Kidney glomerular epithelial cell (primary cell): ENCODE data around the gene LILRB1.
A peak's percentile ranks its signal among the peaks of the same experiment; 100 is the strongest.
"Not testable (repeated sequence)": the region's sequence is repeated elsewhere in the genome, so short reads cannot be mapped to it uniquely, and the experiment has no call there.

Source experiments
- DNase-seq: peaks from one replicate; lab custom pipeline; 2025; lab: John Stamatoyannopoulos, UW

LILRB1 gene

DNA sequence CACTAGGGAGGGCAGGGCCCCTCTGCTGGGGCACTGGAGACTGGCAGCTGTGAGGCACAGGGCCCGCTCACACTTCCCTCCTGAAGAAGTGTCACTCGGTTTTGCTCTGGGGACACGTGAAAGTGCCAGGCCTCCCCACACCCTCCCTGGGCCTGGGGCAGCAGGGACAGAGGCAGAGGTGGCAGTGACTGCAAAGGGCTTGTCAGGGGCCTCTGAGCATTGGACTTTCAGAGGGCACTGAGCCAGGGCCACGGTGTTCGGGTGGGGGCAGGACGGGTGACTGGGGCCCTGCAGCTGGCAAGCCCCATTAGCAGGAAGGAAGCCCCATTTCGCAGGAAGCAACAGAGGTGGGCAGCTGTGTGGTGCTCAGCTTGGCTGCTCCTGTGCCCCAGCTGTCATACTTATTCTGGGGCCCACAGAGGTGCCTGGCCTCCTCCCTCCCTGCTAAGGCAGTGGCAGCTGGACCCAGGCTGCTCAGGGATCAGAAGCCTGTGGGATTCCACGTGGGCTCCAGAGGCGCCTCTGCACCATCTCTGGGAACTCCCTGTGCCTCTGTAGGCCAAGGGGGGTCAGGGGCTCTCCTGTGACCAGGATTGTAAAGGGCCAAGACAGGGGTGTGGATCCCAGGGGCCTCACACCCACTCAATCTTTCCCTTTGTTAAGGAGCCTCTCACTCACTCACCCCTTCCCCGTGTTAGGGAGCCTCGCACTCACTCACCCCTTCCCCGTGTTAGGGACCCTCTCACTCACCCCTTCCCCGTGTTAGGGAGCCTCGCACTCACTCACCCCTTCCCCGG, 5.2 kb upstream of the LILRB1 start:
- not testable (repeated sequence) for DNase-seq

DNA sequence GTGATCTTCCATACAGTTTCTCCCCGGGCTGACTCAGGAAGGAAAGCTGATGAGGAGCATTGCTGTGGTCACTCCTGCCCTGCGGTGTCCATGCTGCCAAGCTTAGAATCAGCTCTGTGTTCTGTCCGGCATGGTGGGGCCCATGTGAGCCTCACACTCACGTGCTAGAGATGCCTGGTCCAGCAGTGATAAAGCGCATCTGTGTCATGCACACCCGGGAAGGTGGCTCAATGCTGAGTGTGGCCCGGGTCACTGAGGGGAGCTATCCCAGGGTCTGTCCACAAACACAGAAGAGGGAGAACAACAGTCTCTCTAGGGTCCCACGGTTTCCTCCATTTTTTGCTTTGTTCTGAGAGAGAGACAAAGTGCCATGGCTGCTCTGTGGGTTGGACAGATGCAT, 3.5 kb upstream of the LILRB1 start:
- no peak for DNase-seq

DNA sequence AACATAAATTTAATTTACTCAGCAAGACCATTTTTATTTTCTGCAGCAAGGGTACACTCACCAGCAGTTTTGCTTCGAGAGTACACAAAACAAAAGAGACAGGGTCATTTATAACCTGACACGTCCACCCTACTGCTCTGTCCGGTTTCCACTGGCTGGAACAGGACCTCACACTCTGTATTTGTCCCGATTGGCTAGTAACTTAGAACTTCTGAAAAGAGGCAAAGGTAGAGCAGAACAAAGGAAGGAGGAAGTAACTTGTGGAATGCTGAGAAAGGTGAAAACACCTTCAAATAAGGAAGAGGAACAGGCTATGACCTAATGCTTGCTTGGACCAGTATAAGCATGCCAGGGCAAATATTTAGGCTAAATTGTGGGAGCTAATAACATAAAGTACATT, 2.4 kb upstream of the LILRB1 start:
- not testable (repeated sequence) for DNase-seq

DNA sequence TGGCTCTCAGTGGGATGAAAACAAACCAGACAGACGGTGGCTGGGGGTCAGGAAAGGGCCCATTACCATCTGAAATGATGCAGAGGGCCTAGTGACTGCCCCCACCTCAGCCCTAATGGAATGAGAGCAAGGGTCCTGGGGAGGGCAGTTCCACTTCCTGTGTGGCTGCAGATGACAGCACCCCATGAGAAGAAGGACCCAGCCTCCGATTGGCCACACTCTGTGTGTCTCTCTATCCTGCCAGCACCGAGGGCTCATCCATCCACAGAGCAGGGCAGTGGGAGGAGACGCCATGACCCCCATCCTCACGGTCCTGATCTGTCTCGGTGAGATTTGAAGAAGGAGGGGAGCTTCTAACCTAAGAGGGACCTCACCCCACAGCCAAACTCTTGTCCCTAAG, 498 bp downstream of the LILRB1 start:
- DNase-seq: no peak

DNA sequence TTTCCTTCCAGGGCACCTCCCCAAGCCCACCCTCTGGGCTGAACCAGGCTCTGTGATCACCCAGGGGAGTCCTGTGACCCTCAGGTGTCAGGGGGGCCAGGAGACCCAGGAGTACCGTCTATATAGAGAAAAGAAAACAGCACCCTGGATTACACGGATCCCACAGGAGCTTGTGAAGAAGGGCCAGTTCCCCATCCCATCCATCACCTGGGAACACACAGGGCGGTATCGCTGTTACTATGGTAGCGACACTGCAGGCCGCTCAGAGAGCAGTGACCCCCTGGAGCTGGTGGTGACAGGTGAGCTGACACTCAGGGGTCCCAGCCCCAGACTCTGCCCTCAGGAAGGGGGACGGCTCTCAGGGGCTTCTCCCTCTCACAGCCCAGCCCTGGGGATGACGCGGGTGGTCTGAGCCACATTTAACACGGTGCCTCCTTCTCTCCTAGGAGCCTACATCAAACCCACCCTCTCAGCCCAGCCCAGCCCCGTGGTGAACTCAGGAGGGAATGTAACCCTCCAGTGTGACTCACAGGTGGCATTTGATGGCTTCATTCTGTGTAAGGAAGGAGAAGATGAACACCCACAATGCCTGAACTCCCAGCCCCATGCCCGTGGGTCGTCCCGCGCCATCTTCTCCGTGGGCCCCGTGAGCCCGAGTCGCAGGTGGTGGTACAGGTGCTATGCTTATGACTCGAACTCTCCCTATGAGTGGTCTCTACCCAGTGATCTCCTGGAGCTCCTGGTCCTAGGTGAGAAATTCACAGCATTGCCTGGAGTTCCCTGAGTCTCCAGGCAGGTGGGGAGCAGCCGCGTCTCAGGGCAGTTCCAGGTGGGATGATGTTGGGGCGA, 1.4 kb downstream of the LILRB1 start:
- not testable (repeated sequence) for DNase-seq

DNA sequence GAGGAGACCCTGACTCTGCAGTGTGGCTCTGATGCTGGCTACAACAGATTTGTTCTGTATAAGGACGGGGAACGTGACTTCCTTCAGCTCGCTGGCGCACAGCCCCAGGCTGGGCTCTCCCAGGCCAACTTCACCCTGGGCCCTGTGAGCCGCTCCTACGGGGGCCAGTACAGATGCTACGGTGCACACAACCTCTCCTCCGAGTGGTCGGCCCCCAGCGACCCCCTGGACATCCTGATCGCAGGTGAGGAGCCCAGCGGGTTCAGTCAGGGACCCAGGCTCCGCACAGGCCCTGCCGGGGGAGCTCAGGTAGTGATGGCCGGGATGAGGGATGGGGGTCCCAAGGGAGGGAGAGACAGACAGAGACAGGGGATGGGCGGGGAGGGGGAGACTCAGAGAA, 2.2 kb downstream of the LILRB1 start:
- DNase-seq: not testable (repeated sequence)

DNA sequence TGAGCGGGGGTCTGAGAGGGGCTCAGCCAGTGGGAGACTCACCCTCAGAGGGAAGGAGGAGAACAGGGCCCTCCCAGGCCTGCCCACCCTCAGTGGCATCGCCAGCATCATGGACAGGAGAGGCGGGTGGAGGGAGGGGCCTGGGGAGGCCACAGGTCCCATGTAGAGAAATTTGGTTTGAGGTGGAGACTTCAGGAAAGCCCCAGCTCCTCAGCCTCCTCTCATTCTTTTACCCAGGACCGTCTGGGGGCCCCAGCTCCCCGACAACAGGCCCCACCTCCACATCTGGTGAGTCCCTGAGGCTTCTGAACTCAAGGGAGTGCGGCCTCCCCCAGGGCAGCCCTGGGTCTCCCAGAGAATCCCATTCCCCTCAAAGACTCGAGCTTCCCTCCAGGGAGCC, 3.1 kb downstream of the LILRB1 start:
- no peak for DNase-seq

DNA sequence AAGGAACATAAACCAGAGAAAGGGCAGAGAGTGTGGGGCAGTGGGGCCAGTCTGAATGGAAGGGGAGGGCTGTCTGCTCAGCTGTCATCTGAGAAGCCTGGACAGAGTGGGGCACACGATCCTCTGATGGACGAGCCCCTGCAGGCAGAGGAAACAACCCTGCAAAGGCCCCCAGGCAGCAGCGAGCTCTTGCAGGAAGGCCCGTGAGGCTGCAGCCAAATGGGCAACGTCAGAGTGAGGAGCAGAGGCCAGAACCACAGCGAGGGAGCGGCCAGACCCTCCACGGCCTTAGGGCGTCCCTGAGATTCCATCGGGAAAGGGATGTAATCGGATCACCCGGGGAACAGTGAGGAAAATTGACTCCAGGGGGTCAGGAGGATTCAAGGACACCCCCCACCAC, 5.8 kb downstream of the LILRB1 start:
- DNase-seq: not testable (repeated sequence)

DNA sequence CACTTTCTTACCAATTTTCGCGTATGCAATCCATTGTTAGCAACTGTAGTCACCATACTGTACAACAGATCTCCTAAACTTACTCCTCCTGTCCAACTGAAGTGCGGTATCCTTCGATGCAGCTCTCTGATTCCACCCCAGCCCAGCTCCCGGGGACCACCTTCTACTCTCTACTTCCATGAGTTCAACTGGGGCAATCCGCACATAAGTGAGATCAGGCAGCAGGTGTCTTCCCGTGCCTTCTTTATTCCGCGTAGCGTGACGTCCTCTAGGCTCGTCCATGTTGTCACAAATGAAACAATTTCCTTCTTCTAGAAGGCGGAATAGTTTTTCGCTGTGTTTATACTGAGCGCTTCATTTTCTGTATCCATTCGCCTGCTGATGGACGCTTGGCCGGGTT, 8.4 kb downstream of the LILRB1 start:
- no peak for DNase-seq

DNA sequence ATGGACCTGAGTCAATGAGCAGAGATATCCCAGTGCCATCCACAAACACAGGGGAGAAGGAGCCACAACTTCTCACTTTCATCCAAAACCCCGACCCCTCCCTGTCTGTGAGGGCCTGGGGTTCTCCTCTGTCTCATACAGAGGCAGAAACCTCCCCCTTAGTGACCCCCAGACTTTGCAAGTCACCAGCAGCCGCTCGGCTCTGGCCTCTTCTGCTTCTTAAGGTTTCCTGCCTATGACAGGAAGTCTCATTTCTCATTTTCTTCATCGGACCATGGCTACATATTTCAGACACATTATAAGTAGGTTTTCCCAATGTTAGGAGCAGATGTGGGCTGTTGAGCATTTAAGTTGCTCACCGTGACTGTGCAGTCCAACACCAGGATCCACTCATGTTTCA, 12.7 kb downstream of the LILRB1 start:
- DNase-seq: not testable (repeated sequence)

DNA sequence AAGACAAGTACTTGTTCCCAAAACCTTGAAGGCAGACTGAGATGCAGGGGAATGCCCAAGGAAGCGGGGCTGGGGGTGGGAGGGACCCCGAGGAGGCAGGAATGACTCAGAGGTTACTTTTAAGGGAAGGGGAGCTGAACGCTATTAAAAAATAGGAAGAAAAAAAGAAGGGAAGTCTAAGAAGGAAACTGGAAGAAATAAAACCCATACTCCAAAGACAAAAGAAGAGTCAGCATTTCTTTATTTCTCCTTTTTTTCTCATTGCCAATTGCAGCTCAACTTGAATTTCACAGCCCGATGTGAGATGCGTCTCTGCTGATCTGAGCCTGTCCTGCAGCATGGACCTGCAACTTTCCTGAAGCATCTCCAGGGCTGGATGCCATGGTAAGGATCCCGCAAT, 13.3 kb downstream of the LILRB1 start:
- not testable (repeated sequence) for DNase-seq

DNA sequence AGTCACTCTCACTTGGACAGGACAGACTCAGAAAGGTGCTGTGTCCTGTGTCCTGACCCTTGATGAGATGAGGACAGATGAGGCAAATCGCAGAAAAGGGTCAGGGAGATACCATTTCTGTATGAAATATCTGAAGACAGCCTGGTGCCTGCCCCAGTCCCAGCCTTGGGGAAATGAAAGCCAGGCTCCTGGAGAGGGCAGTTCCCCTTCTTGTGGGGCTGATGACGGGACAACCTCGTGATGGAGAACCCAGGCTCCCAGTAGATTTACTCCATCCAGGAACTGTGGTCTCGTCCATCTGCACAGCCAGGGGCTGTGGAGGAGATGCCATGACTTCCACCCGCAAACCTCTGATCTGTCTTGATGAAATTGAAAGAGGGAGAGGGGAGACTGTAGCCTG, 13.8 kb downstream of the LILRB1 start:
- no peak for DNase-seq

DNA sequence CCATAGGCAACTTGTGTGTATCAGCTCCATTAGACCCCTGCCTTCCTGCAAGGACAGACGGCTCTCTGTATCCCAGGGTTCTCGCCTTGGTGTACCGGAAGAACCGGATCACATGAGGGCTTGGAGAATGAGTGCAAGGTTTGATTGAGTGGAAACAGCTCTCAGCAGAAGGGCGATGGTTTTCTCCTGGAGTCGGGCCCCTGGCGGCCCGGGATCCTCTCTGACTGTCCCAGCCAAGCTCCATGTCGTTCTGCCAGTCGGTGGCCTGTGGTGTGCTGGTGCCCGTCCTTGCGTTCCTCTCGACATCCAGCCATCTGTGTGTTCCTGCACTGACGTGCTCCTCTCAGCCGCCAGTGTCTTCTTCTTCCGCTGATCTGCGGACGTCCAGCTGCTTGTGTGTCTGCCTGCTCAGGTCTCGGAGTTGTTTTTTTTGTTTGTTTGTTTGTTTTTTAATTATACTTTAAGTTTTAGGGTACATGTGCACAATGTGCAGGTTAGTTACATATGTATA, 16.1 kb downstream of the LILRB1 start:
- DNase-seq: no peak

DNA sequence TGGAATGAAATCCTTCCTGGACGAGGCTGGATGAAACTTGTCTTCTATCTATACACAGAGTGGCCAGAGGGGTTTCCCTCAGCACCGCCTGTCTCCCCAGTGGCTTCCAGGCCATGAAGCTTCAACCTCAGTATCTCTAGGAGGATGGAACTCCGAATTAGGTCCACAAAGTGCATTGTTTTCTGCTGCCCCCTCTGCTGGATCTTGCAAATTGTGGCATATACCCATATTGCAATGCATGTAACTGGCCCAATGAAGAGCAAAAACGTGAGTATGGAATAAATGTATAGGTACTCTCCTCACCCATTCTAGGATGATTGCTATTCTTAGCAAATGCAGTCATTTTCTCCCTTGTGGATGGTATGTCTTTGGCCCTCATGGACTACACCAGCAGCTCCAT, 17.8 kb downstream of the LILRB1 start:
- DNase-seq: no peak

DNA sequence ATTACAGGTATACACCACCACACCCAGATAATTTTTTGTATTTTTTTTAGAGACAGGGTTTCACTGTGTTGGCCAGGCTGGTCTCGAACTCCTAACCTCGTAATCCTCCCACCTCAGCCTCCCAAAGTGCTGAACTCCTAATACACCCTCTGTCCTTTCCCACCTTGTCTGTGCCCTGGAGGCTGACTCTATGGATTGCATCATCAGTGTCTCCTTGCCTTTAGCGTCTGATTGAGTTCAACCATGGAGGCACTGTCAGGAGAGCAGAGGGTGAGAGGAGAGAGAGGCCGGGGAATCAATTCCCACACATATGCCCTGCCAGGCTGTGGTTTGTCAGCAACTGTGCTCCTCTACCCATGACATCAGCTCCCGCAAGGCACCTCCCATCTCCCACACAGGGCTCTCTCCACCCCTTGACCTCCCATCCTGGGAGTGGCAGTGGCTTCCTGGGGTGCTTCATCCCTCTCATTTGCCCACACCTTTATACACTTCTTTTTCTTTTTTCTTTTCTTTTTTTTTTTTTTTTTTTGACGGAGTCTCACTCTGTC, 19.9 kb downstream of the LILRB1 start:
- no peak for DNase-seq

DNA sequence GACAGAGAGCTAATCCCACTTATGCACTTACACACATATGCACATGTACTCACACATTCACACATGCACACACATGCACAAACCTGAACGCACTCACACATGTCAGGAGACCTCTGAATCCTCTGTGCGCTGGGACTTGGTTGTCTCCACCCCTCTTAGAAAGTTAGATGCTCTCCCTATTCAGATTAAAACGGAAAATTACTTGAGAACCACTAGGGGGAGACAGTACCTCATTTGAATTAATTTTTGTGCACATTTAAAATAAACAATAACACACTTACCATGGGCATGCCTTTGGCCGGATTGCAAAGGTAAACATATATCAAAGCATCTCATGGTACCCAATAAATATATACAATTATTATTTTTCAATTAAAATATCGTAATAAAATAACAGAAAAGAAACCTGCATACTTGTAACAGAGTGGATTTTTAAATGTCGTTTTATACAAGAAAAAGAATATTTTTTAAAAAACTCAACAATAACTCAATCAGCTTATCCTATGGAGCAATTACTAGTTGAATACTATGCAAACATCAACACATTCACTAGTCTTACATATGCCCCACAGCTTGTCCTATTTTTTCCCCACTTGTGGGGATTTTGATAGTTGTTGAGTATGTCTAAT, 23.0 kb downstream of the LILRB1 start:
- DNase-seq: peak; percentile 16

DNA sequence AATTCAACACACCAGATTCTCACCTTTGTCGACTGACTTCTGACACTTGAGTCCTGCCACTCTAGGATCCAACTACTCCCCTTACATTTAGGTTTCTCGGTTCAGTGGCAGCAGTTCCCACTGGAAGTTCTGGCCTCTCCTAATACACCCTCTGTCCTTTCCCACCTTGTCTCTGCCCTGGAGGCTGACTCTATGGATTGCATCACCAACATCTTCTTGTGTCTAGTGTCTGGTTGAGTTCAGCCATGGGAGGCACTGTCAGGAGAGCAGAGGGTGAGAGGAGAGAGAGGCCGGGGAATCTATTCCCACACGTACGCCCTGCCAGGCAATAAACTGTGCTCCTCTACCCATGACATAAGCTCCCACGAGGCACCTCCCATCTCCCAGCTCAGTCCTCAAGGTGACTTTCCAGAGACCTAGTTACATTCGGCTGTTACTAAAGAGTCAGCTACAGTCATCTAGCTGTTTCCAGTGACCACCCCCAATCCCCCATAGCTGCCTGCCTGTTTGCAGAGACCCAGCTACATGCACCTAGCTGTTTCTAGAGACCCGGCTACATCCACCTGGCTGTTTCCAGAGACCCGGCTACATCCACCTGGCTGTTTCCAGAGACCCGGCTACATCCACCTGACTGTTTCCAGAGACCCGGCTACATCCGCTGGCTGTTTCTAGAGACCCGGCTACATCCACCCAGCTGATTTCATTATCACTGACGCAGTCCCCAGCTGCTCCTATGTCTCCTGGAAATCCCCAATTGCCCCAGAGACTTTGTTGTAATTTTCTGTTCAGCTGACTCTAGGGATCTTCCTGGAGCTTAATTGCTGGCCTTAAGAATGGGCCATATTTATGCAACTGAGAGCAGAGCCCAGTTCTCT, 24.4 kb downstream of the LILRB1 start:
- no peak for DNase-seq

DNA sequence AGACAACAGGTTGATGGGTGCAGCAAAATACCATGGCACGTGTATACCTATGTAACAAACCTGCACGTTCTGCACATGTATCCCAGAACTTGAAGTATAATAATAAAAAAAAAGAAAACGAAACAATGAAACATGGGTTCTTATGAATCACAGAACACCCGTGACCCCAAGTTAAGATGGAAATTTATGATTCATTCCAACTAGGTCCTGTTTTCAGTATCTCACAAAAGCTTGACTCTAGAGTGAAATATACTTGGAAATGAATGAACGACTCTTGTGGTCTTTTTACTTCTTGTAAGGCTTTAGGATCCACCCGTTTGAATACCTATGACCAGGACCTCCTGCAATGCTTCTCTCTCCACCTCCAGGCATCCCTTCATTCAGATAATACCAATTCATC, 29.0 kb downstream of the LILRB1 start:
- DNase-seq: no peak

DNA sequence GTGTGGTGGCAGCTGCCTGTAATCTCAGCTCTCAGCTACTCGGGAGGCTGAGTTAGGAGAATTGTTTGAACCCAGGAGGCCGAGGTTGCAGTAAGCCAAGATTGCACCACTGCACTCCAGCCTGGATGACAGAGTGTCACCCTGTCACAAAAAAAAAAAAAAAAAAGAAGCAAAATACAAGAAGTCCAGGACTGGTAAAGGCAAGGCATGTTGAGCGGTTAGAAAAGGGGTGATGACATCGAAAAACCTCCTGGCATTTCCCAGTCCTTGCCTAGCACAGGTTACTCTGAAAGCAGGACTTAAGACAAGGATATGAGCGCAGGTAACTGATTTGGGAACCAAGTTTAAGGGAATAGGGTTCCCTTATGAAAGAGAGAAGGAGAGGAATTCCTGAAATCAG, 30.0 kb downstream of the LILRB1 start:
- no peak for DNase-seq

DNA sequence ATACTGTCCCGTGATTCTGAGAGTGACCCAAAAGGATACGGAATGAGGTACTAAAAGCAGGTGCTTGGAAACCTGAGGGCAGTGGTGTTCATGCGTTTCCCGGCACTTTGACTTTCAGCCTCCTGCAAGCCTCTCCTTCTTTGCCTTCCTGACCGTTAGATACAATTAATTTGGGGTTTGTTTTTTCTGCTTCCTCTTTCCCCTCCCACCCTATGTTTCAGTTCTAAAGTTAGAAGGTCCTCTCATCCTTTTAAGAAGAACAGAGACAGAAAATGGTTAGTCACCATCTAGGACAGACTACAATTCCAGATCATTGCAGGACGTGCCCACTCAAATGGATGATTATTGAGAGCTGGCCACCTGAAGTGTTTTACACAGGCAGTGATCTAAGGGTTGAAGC, 30.7 kb downstream of the LILRB1 start:
- DNase-seq: no peak

DNA sequence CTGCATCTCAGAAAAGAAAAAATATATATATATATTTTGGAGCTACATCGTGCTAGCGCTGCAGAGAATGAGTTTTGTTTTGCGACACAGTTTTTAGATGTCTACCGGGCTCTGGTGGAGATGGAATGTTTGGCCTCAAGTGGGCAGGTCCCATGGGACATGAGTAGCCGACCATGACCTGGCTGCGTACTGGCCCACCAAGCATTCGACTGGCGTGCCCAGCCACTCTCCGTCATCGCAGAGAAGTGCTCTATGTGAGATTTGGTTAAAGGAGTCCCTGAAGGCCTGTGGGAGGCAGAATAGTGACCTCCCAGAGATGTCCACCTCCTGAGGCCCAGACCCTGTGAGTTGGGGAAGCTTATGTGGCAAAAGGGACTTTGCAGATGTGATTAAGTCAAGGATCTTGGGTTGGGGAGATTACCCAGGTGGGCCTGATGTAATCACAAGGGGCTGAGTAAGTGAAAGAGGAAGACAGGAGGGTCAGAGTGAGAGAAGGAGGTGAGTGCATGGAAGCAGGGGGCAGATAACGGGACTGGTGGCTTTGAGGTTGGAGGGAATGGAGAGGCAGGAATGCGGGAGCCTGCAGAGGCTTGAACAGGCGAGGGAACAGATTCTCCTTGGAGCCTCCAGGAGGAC, 31.7 kb downstream of the LILRB1 start:
- no peak for DNase-seq
